Calu3 (cell line): ENCODE measurements around the gene NASP. TPM values are rescaled to one million over a fixed set of nuclear protein-coding genes. Genes with fewer than 3 reads are reported as not detected.

Source experiments
- BruUV-seq: library from RNA; stranded (reverse); fragments of 400-500 nt; replicated peaks from 2 replicates; lab custom pipeline; 2021; lab: Mats Ljungman, UMichigan
- CTCF ChIA-PET: fragments of 300-600 bp; sonication (Branson Sonifier 250); formaldehyde crosslinking; loops from one replicate; lab custom pipeline; 2022; ENCODE audit warnings: antibody characterized with exemption; lab: Charles Lee
- DNase-seq: peaks from one replicate; pipeline ENCODE4 v3.0.0; 2022
- H3K27ac Mint-ChIP-seq: one replicate; pipeline ENCODE4 v1.8.0; 2022; ENCODE audit warnings: mixed read lengths; ENCODE audit not compliant: unreplicated experiment
- H3K27me3 Mint-ChIP-seq: one replicate; pipeline ENCODE4 v1.8.0; 2022; ENCODE audit warnings: mixed read lengths; ENCODE audit not compliant: unreplicated experiment
- H3K36me3 Mint-ChIP-seq: one replicate; pipeline ENCODE4 v1.8.0; 2022; ENCODE audit warnings: mild to moderate bottlenecking, moderate library complexity, mixed read lengths; ENCODE audit not compliant: insufficient read depth, unreplicated experiment
- H3K4me1 Mint-ChIP-seq: one replicate; pipeline ENCODE4 v1.8.0; 2022; ENCODE audit warnings: mild to moderate bottlenecking, low read depth, mixed read lengths; ENCODE audit not compliant: unreplicated experiment
- H3K4me3 Mint-ChIP-seq: one replicate; pipeline ENCODE4 v1.8.0; 2022; ENCODE audit warnings: mild to moderate bottlenecking, low read depth, moderate library complexity, mixed read lengths; ENCODE audit not compliant: unreplicated experiment
- H3K9me3 Mint-ChIP-seq: one replicate; pipeline ENCODE4 v1.8.0; 2022; ENCODE audit warnings: low read depth, mixed read lengths; ENCODE audit not compliant: unreplicated experiment
- intact Hi-C: fragments of 100-400 bp; cut with micrococcal nuclease; formaldehyde crosslinking; loops from one replicate; pipeline ENCODE4 v1.10.0; 2022; ENCODE audit not compliant: unreplicated experiment
- total RNA-seq: library from RNA; stranded (reverse); gene quantifications from 2 replicates; pipeline ENCODE4 v1.2.3, GENCODE V29; 2022
- TF ChIP-seq, protein P1 (sequence below): fragments of 200-600 bp; IDR thresholded peaks from one replicate; pipeline ENCODE4 v1.8.0; 2022; ENCODE audit warnings: antibody characterized with exemption; ENCODE audit not compliant: unreplicated experiment

NASP gene
- total RNA-seq, 1 experiment from 2014 or later: 185 TPM

DNA sequence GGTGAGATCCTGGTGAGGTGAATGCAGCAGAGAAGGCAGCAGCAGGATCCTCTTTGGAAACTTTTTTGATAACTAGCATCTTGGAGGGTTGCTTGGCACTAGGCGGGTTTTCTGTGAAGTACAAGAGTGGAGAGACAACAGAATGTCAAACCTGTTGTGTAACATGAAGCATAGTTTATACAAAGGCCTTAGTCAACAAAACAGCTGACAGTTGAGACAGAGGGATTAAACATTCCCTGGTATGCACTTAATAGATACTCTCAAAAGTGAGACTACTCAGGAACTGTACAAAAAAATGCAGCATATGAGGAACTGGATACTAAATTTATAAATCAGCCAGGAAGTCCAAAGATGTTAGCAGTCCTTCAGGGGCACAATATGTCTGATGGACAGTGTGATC lies 56.5 kb downstream of the NASP start:
- BruUV-seq: no TSS peak
- Mint-ChIP-seq H3K4me3 (no peak overlapping the region), H3K36me3 (peaks cover 22% of the 10 kb centered on the region), H3K27ac (no peak overlapping the region), H3K4me1 (peaks cover 14% of the 10 kb centered on the region), H3K27me3 (no peaks in the 10 kb centered on the region), H3K9me3 (no peaks in the 10 kb centered on the region)
- intact Hi-C loops: no loop called here
- CTCF ChIA-PET: no interaction called here
- TF ChIP-seq, protein P1, sequence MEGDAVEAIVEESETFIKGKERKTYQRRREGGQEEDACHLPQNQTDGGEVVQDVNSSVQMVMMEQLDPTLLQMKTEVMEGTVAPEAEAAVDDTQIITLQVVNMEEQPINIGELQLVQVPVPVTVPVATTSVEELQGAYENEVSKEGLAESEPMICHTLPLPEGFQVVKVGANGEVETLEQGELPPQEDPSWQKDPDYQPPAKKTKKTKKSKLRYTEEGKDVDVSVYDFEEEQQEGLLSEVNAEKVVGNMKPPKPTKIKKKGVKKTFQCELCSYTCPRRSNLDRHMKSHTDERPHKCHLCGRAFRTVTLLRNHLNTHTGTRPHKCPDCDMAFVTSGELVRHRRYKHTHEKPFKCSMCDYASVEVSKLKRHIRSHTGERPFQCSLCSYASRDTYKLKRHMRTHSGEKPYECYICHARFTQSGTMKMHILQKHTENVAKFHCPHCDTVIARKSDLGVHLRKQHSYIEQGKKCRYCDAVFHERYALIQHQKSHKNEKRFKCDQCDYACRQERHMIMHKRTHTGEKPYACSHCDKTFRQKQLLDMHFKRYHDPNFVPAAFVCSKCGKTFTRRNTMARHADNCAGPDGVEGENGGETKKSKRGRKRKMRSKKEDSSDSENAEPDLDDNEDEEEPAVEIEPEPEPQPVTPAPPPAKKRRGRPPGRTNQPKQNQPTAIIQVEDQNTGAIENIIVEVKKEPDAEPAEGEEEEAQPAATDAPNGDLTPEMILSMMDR: no peak
- DNase-seq: no peak

DNA sequence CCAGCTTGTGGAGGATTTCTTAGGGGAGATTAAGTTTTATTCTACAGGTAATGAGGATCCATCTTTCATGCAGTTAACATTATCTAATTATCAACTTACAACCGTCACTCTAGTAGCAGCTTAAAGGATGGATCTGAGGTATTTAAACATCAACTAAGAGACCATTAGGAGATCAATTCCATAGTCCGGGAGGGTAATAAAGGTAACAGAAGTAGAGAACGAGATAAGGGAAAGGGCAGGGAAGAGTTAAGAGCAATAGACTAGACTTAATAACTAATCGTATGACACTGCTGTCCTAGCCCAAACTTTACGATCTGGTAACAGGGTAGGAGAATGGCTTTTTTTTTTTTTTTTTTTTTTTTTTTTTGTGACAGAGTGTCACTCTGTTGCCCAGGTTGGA lies 59.5 kb downstream of the NASP start:
- peak overlapping the region; percentile 62 for H3K27ac Mint-ChIP-seq
- H3K4me1 Mint-ChIP-seq: peaks cover 20% of the 10 kb centered on the region
- no peaks in the 10 kb centered on the region for H3K27me3 Mint-ChIP-seq
- CTCF ChIA-PET: interaction anchor here (0.6 to 1.2 kb wide), 2 partner anchors 36 to 844 kb away, joined by 3 read pairs; no protein-coding TSS in a partner anchor
- DNase-seq: no peak
- intact Hi-C loops: no loop called here
- peaks cover 38% of the 10 kb centered on the region for H3K36me3 Mint-ChIP-seq
- no peak overlapping the region for H3K4me3 Mint-ChIP-seq
- TF ChIP-seq, protein P1: no peak
- no TSS peak for BruUV-seq
- no peaks in the 10 kb centered on the region for H3K9me3 Mint-ChIP-seq

DNA sequence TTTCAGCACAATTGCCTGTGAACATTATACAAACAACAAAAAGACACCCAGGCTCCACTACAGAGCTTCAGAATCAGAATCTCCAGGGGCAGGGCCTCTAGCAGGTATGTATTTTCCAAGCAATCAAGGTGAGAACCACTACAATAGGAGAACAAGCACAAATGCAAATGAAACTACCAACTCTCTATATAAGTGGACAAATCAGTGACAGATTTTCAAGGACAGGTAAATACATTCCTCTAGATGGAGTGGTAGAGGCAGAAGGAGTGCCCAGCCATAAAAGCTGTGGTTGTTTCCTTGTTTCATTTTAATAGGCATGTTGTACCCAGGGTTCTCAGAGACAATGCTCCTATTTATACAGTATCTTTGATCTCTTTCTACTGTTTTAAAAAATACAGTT lies 60.1 kb downstream of the NASP start:
- Mint-ChIP-seq H3K27ac (no peak overlapping the region), H3K27me3 (no peaks in the 10 kb centered on the region), H3K4me1 (peaks cover 20% of the 10 kb centered on the region), H3K9me3 (no peaks in the 10 kb centered on the region), H3K4me3 (no peak overlapping the region), H3K36me3 (peaks cover 43% of the 10 kb centered on the region)
- BruUV-seq: no TSS peak
- intact Hi-C loops: loop anchor here (1.0 kb wide), 1 partner anchor 237 kb away; no protein-coding TSS in a partner anchor
- DNase-seq: peak; percentile 26
- TF ChIP-seq, protein P1: no peak
- CTCF ChIA-PET: interaction anchor here (0.6 to 1.5 kb wide), 4 partner anchors 12 to 327 kb away, joined by 3 to 7 read pairs (median 4); no protein-coding TSS in a partner anchor

DNA sequence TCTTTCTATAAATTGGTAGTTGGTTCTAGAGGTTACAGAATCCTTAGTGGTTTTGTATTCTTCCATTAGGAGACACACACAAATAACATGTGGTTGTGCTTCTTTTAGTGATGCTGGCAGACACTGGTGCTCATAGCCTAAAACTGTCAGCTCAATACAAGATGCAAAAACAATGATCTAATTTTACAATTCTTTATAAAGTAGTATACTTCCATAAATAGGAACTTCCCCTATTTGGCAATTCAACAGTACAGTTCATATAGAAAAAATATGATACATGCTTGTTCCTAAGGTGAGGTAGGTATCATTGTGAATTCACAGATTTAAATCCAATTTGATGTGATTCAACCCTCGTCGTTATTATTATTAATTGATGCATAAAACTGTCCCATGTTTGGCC lies 60.8 kb downstream of the NASP start:
- H3K27ac Mint-ChIP-seq: no peak overlapping the region
- H3K4me3 Mint-ChIP-seq: no peak overlapping the region
- peaks cover 20% of the 10 kb centered on the region for H3K4me1 Mint-ChIP-seq
- TF ChIP-seq, protein P1: no peak
- DNase-seq: no peak
- intact Hi-C loops: loop anchor here (1.0 kb wide), 1 partner anchor 237 kb away; no protein-coding TSS in a partner anchor
- CTCF ChIA-PET: interaction anchor here (0.7 to 1.5 kb wide), 4 partner anchors 12 to 205 kb away, joined by 3 to 7 read pairs (median 6); no protein-coding TSS in a partner anchor
- BruUV-seq: no TSS peak
- no peaks in the 10 kb centered on the region for H3K27me3 Mint-ChIP-seq
- peaks cover 43% of the 10 kb centered on the region for H3K36me3 Mint-ChIP-seq
- H3K9me3 Mint-ChIP-seq: no peaks in the 10 kb centered on the region
